Osteocyte (in vitro differentiated cells): ENCODE data around the gene UBXN1. TPM values are rescaled to one million over a fixed set of nuclear protein-coding genes. Genes with fewer than 3 reads are reported as not detected.

Experiments used
- DNase-seq: peaks from one replicate; pipeline ENCODE4 v3.0.0; 2021; ENCODE audit warnings: mixed read lengths; ENCODE audit not compliant: unreplicated experiment; ENCODE audit errors: extremely low spot score
- H3K27ac Mint-ChIP-seq: one replicate; pipeline ENCODE4 v1.8.0; 2021; ENCODE audit warnings: mild to moderate bottlenecking, mixed read lengths; ENCODE audit not compliant: unreplicated experiment
- H3K27me3 Mint-ChIP-seq: one replicate; pipeline ENCODE4 v1.8.0; 2021; ENCODE audit warnings: mixed read lengths; ENCODE audit not compliant: unreplicated experiment
- H3K36me3 Mint-ChIP-seq: one replicate; pipeline ENCODE4 v1.8.0; 2021; ENCODE audit warnings: mixed read lengths; ENCODE audit not compliant: unreplicated experiment
- H3K4me1 Mint-ChIP-seq: one replicate; pipeline ENCODE4 v1.8.0; 2021; ENCODE audit warnings: mixed read lengths; ENCODE audit not compliant: unreplicated experiment
- H3K4me3 Mint-ChIP-seq: one replicate; pipeline ENCODE4 v1.8.0; 2021; ENCODE audit warnings: mild to moderate bottlenecking, moderate library complexity, mixed read lengths; ENCODE audit not compliant: unreplicated experiment
- H3K9me3 Mint-ChIP-seq: one replicate; pipeline ENCODE4 v1.8.0; 2021; ENCODE audit warnings: mixed read lengths; ENCODE audit not compliant: unreplicated experiment
- total RNA-seq: library from RNA; stranded (reverse); gene quantifications from 2 replicates; pipeline ENCODE4 v1.2.1, GENCODE V29; 2021
- TF ChIP-seq, protein P1 (sequence below): fragments of 200-600 bp; sonication (generic); IDR thresholded peaks from 2 replicates; pipeline ENCODE4 v1.5.0; 2021; ENCODE audit warnings: antibody characterized with exemption, mild to moderate bottlenecking, moderate library complexity

Gene UBXN1
- total RNA-seq, 1 donor from 2014 or later, result 132 TPM

DNA sequence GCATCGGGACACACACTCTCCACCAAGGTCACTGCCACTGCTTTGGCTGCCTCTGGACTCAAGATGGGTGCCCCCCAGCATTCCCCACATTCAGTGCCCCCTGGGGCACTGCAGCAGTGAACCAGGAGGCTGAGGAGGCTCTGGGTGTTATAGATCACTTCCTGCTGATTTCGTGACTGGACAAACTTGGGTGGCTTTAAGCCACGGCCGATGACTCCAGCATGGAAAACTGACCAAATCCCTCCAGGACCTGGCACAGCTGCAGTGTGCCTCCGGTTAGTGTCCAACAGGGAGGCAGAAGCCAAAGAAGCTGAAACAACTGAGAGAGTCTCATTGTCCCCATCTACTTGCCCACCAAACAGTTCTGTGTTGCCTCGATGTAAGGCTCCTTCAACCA lies 31.3 kb downstream of the UBXN1 start:
- Mint-ChIP-seq H3K4me3 (no peak overlapping the region), H3K4me1 (peaks cover 25% of the 10 kb centered on the region), H3K36me3 (peaks cover 7% of the 10 kb centered on the region), H3K27me3 (no peaks in the 10 kb centered on the region), H3K9me3 (no peaks in the 10 kb centered on the region), H3K27ac (peak overlapping the region; percentile 57)
- TF ChIP-seq, protein P1, sequence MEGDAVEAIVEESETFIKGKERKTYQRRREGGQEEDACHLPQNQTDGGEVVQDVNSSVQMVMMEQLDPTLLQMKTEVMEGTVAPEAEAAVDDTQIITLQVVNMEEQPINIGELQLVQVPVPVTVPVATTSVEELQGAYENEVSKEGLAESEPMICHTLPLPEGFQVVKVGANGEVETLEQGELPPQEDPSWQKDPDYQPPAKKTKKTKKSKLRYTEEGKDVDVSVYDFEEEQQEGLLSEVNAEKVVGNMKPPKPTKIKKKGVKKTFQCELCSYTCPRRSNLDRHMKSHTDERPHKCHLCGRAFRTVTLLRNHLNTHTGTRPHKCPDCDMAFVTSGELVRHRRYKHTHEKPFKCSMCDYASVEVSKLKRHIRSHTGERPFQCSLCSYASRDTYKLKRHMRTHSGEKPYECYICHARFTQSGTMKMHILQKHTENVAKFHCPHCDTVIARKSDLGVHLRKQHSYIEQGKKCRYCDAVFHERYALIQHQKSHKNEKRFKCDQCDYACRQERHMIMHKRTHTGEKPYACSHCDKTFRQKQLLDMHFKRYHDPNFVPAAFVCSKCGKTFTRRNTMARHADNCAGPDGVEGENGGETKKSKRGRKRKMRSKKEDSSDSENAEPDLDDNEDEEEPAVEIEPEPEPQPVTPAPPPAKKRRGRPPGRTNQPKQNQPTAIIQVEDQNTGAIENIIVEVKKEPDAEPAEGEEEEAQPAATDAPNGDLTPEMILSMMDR, result no peak
- DNase-seq, result no peak

DNA sequence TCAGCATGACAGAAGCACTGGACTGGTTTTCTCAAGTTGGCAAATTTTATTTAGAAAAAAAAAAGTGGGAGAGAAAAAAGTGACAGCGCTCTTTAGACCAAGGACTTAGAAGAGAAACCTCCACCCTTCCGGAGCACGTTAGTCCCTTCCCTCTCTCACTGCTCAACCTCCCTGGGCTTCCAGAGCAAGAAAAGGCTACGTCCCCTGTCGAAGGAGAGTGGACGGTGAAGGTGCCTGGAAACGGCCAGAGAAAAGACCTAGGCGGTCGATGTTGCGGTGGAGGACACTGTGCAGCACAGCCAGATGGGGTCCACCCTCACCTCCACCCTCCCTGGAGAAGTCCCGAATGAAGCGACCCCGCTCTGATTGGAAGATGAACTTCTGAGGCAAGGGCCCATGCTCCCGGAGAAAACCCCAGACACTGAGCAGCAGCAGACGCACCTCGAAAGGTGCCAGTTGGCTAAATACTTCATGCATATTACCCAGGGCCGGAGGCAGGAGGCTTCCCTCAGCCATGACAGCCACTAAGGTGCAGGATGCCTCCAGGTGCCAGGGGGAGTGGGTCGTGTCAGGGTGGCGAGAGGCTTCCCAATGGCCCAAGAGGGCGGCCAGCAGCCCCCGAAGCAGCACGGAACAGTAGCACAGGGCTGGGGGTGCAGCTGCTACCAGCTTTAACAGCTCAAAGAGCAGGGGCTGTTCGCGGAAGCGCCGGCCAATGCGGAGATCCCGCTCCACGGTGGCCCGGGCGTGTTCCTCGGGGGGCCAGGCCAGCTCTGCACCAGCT lies 31.9 kb downstream of the UBXN1 start:
- TF ChIP-seq, protein P1, result no peak
- DNase-seq, result no peak
- Mint-ChIP-seq H3K36me3 (peaks cover 7% of the 10 kb centered on the region), H3K4me1 (peaks cover 20% of the 10 kb centered on the region), H3K27ac (peak overlapping the region; percentile 93), H3K4me3 (peak overlapping the region; percentile 97), H3K27me3 (no peaks in the 10 kb centered on the region), H3K9me3 (no peaks in the 10 kb centered on the region)

DNA sequence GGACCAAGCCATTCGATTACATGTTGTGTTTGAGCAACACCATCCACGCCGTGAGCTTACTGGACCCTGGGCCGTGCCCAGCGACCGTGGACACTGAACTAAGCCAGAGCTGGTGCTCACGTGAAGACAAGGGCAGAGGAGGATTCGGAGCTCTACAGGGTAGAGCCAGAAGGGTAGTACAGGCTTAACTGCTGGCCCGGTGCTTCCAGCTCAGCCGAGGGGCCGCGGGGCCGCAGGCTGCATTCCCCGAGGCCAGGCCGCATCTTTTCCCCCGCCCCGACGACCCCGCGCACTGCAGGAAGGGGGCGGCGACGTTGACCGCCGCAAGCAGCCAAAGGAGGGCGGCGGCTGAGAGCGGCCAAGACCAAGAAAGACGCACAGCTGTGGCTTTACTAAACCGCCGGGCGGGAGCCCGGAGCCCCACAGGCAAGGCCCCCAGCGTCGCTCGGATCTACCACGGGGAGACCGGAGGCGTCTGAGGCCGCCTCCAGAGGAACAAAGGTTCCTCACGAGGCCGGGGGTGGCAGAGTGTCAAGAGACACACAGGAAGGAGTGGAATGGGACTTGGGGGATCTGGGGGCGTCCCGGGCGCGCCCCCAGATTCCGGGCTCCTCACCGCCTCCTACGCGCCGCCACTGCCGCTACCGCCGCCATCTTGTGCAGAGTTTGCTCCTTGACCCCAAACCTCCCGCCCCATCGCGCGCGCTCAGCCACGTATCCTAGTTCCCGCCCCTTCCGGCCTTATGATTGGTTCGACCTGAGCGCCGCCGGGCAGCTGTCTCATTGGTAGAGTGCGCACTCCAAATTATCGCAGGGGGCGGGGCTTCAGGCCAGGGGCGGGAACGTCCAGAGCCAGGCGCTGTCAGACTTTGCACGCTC lies 32.7 kb downstream of the UBXN1 start, which contains the start of gene GANAB:
GANAB (minus strand) TSS at position 668 of the 879 bp plus-strand sequence; CDS start at position 654, 14 bp downstream.
- H3K27me3 Mint-ChIP-seq, result no peaks in the 10 kb centered on the region
- peak within 1 kb of the TSS; percentile 93 for H3K27ac Mint-ChIP-seq
- peak within 1 kb of the TSS; percentile 97 for H3K4me3 Mint-ChIP-seq
- H3K9me3 Mint-ChIP-seq, result no peaks in the 10 kb centered on the region
- peaks cover 7% of the 10 kb centered on the region for H3K36me3 Mint-ChIP-seq
- H3K4me1 Mint-ChIP-seq, result peaks cover 20% of the 10 kb centered on the region
- TF ChIP-seq, protein P1, result no peak
- peak; percentile 99 for DNase-seq

DNA sequence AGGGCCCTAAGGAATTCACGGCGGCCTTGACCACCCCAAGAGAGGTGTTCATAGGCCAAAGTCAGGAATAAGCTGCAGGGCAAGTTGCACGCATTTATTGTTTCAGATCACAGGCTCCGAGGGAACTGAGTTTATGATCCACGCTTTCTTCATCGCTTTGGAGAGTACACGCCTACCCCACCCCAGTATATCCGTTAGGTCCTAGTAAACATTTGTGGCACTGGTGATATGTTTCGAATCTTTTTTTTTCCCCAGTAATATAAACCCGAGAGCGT lies 33.3 kb downstream of the UBXN1 start:
- DNase-seq, result no peak
- TF ChIP-seq, protein P1, result no peak
- Mint-ChIP-seq H3K27ac (peak overlapping the region; percentile 93), H3K4me1 (peaks cover 20% of the 10 kb centered on the region), H3K9me3 (no peaks in the 10 kb centered on the region), H3K36me3 (peaks cover 7% of the 10 kb centered on the region), H3K27me3 (no peaks in the 10 kb centered on the region), H3K4me3 (peak overlapping the region; percentile 97)

DNA sequence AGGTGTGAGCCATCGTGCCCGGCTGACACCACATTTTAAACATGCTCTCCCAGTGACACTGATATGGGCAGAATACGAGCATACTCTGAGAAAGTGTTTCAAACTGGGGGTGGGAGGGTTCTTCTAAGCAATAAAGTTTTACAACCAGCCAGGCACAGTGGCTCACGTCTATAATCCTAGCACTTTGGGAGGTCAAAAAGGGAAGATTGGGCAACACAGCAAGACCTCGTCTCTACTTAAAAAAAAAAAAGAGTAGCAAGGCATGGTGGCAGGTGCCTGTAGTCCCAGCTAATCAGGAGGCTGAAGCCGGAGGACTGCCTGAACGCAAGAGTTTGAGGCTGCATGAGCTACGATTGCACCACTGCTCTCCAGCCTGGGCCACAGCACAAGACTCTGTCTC lies 34.7 kb downstream of the UBXN1 start:
- Mint-ChIP-seq H3K27me3 (no peaks in the 10 kb centered on the region), H3K4me3 (peak overlapping the region; percentile 26), H3K9me3 (no peaks in the 10 kb centered on the region), H3K27ac (no peak overlapping the region), H3K36me3 (peaks cover 9% of the 10 kb centered on the region), H3K4me1 (peaks cover 20% of the 10 kb centered on the region)
- no peak for DNase-seq
- TF ChIP-seq, protein P1, result no peak
